ENCODE measurements around the gene CCT8.
"Not testable (repeated sequence)": the region's sequence is repeated elsewhere in the genome, so short reads cannot be mapped to it uniquely, and the experiment has no call there.

CCT8 gene

GRCh38 chr21:29017639-29018237, 55.7 kb downstream of the CCT8 start:
- TF ChIP-seq BHLHE40 (IDR thresholded peaks at IDR 0.05; ENCODE audit: borderline replicate concordance) (no peak), PKNOX1 (IDR thresholded peaks at IDR 0.05) (no peak), L3MBTL2 (conservative IDR thresholded peaks at IDR 0.05) (no peak), NFRKB (IDR thresholded peaks at IDR 0.05) (no peak), FOXA1 (IDR thresholded peaks at IDR 0.05) (no peak), HDGF (IDR thresholded peaks at IDR 0.05; ENCODE audit: borderline replicate concordance) (no peak), SUZ12 (IDR thresholded peaks at IDR 0.05) (no peak), TARDBP (IDR thresholded peaks at IDR 0.05) (no peak), ARNT (IDR thresholded peaks at IDR 0.05) (no peak), FOXK2 (IDR thresholded peaks at IDR 0.05) (no peak), ZNF384 (IDR thresholded peaks at IDR 0.05) (no peak)
- ChIA-PET CTCF (no interaction called here), POLR2A (interaction anchor here (0.9 to 3.6 kb wide), 4 partner anchors 12 to 56 kb away, joined by 4 to 65 read pairs (median 13); partner anchors contain the start of genes CCT8 and LTN1)
- no peak for DNase-seq (ENCODE audit: extremely low spot score)

- CTCF ChIA-PET; POLR2A ChIA-PET; DNase-seq (ENCODE audit: extremely low spot score): not testable (repeated sequence)
Observed at GRCh38 chr21:29011236-29011635, 62.2 kb downstream of the CCT8 start.

GRCh38 chr21:29008367-29008766, 65.1 kb downstream of the CCT8 start:
- TF ChIP-seq TARDBP (IDR thresholded peaks at IDR 0.05) (no peak), PKNOX1 (IDR thresholded peaks at IDR 0.05) (no peak), ELF4 (IDR thresholded peaks at IDR 0.05) (no peak), ZNF384 (IDR thresholded peaks at IDR 0.05) (no peak), ARNT (IDR thresholded peaks at IDR 0.05) (no peak), SUZ12 (IDR thresholded peaks at IDR 0.05) (no peak), CTBP1 (IDR thresholded peaks at IDR 0.05; ENCODE audit: borderline replicate concordance) (no peak), LEF1 (IDR thresholded peaks at IDR 0.05; ENCODE audit: borderline replicate concordance) (no peak), SP1 (IDR thresholded peaks at IDR 0.05) (no peak)
- no peak for DNase-seq (ENCODE audit: extremely low spot score)
- ChIA-PET POLR2A (interaction anchor here (1.3 kb wide), 1 partner anchor 16 kb away, joined by 4 read pairs; the partner anchor contains the start of gene LTN1), CTCF (no interaction called here)

GRCh38 chr21:29007810-29008209, 65.6 kb downstream of the CCT8 start:
- POLR2A ChIA-PET = interaction anchor here (3.0 kb wide), 1 partner anchor 17 kb away, joined by 10 read pairs; the partner anchor contains the start of gene USP16
- no peak for TF ChIP-seq L3MBTL2 (conservative IDR thresholded peaks at IDR 0.05)
- TF ChIP-seq ARNT (IDR thresholded peaks at IDR 0.05) = no peak
- no peak for TF ChIP-seq FOXK2 (IDR thresholded peaks at IDR 0.05)
- TF ChIP-seq SUZ12 (IDR thresholded peaks at IDR 0.05) = no peak
- no peak for TF ChIP-seq PKNOX1 (IDR thresholded peaks at IDR 0.05)
- no peak for TF ChIP-seq LEF1 (IDR thresholded peaks at IDR 0.05; ENCODE audit: borderline replicate concordance)
- no peak for TF ChIP-seq CTBP1 (IDR thresholded peaks at IDR 0.05; ENCODE audit: borderline replicate concordance)
- TF ChIP-seq HDGF (IDR thresholded peaks at IDR 0.05; ENCODE audit: borderline replicate concordance) = no peak
- no peak for TF ChIP-seq FOXA1 (IDR thresholded peaks at IDR 0.05)
- TF ChIP-seq ZNF384 (IDR thresholded peaks at IDR 0.05) = no peak
- no peak for TF ChIP-seq SP1 (IDR thresholded peaks at IDR 0.05)
- no peak for TF ChIP-seq NFRKB (IDR thresholded peaks at IDR 0.05)
- TF ChIP-seq FOXM1 (IDR thresholded peaks at IDR 0.05; ENCODE audit: borderline replicate concordance) = no peak
- TF ChIP-seq BHLHE40 (IDR thresholded peaks at IDR 0.05; ENCODE audit: borderline replicate concordance) = no peak
- DNase-seq (ENCODE audit: extremely low spot score) = no peak
- CTCF ChIA-PET = no interaction called here

GRCh38 chr21:29007135-29007534, 66.3 kb downstream of the CCT8 start:
- TF ChIP-seq ARNT (IDR thresholded peaks at IDR 0.05) (no peak), ZNF384 (IDR thresholded peaks at IDR 0.05) (no peak), PKNOX1 (IDR thresholded peaks at IDR 0.05) (no peak)
- CTCF ChIA-PET = no interaction called here
- POLR2A ChIA-PET = interaction anchor here (2.5 to 3.0 kb wide), 2 partner anchors 15 to 18 kb away, joined by 10 to 11 read pairs; partner anchors contain the start of genes LTN1 and USP16
- DNase-seq (ENCODE audit: extremely low spot score) = no peak

All from HEK293T (cell line).